ENCODE results near the gene SCCPDH. TPM values are rescaled to one million over a fixed set of nuclear protein-coding genes. Genes with fewer than 3 reads are reported as not detected.

The SCCPDH gene
- polyA plus RNA-seq, 2 of the 4 experiments (the other 2 are of a cell fraction): 49.3 to 59.8 TPM

- TF ChIP-seq HOXA7 (CRISPR knock-in tag; IDR thresholded peaks at IDR 0.05) (no peak), POLR2AphosphoS2 (conservative IDR thresholded peaks at IDR 0.05; ENCODE audit: low read length) (no peak), FOXS1 (CRISPR knock-in tag; IDR thresholded peaks at IDR 0.05) (no peak), TFCP2L1 (CRISPR knock-in tag; IDR thresholded peaks at IDR 0.05) (no peak), EHMT2 (IDR thresholded peaks at IDR 0.05; ENCODE audit: low read depth) (no peak), HMGXB4 (CRISPR knock-in tag; IDR thresholded peaks at IDR 0.05; ENCODE audit: borderline replicate concordance) (no peak), ZSCAN20 (CRISPR knock-in tag; IDR thresholded peaks at IDR 0.05) (no peak), JUN (IDR thresholded peaks at IDR 0.05) (no peak), RFX5 (IDR thresholded peaks at IDR 0.05) (no peak), JUNB (IDR thresholded peaks at IDR 0.05) (no peak), CTCF (IDR thresholded peaks at IDR 0.05) (no peak), RAD21 (conservative IDR thresholded peaks at IDR 0.05 in 1 of 2, IDR thresholded peaks at IDR 0.05 in 1 of 2) (no peak), NR3C1 (IDR thresholded peaks at IDR 0.05) (no peak), E2F6 (IDR thresholded peaks at IDR 0.05; ENCODE audit: borderline replicate concordance, low read depth) (no peak), NPAS2 (CRISPR knock-in tag; IDR thresholded peaks at IDR 0.05; ENCODE audit: borderline replicate concordance) (no peak), FOSL2 (IDR thresholded peaks at IDR 0.05) (no peak), FOSL2 (CRISPR knock-in tag; IDR thresholded peaks at IDR 0.05) (no peak), TP53 (CRISPR knock-in tag; IDR thresholded peaks at IDR 0.05) (no peak), NFE2L2 (conservative IDR thresholded peaks at IDR 0.05; ENCODE audit: low read length) (no peak), SMC3 (IDR thresholded peaks at IDR 0.05) (no peak), ZNF302 (CRISPR knock-in tag; IDR thresholded peaks at IDR 0.05) (no peak)
- no peaks in the 10 kb centered on the region for H3K9me3 ChIP-seq
- CTCF ChIA-PET: no interaction called here
- no peak overlapping the region for H3K4me3 ChIP-seq
- ATAC-seq (no peak), DNase-seq (ENCODE audit: low read depth in 1 of 2, low spot score in 1 of 2) (no peak), FAIRE-seq (no peak)
- no peaks in the 10 kb centered on the region for H3K4me1 ChIP-seq
- 86% methylated on average over 15 of the region's 16 CpGs for WGBS (ENCODE audit: missing lambda C conversion rate)
- no peak overlapping the region for H3K4me2 ChIP-seq
- POLR2A ChIA-PET: no interaction called here
- H3K27ac ChIP-seq: no peak overlapping the region; a peak in 1 of 6 replicates
Observed at GRCh38 chr1:246782120-246782900, 58.1 kb downstream of the SCCPDH start.

GRCh38 chr1:246784621-246785493, 60.6 kb downstream of the SCCPDH start:
- H3K9me3 ChIP-seq: no peaks in the 10 kb centered on the region
- H3K27ac ChIP-seq: no peak overlapping the region
- ATAC-seq (peak; percentile 23 to 51; a peak in 4 of 6 replicates), DNase-seq (ENCODE audit: low read depth in 1 of 2, low spot score in 1 of 2) (no peak), FAIRE-seq (no peak)
- no peak overlapping the region for H3K4me3 ChIP-seq
- POLR2A ChIA-PET: no interaction called here
- CTCF ChIA-PET: no interaction called here
- no peaks in the 10 kb centered on the region for H3K4me1 ChIP-seq
- no peak overlapping the region for H3K4me2 ChIP-seq
- WGBS (ENCODE audit: missing lambda C conversion rate): 85% methylated on average over 19 of the region's 19 CpGs
- TF ChIP-seq JUNB (IDR thresholded peaks at IDR 0.05): no peak
- TF ChIP-seq RARB (CRISPR knock-in tag; IDR thresholded peaks at IDR 0.05): no peak
- TF ChIP-seq ELK1 (IDR thresholded peaks at IDR 0.05; ENCODE audit: low read depth, low read length): no peak
- TF ChIP-seq MYC (IDR thresholded peaks at IDR 0.05; ENCODE audit: borderline replicate concordance, low read length): no peak
- TF ChIP-seq HES2 (IDR thresholded peaks at IDR 0.05): no peak
- TF ChIP-seq ZFP36 (IDR thresholded peaks at IDR 0.05; ENCODE audit: borderline replicate concordance, partially characterized antibody): no peak
- no peak for TF ChIP-seq RNF2 (IDR thresholded peaks at IDR 0.05; ENCODE audit: borderline replicate concordance, low read depth)
- TF ChIP-seq RAD21 (conservative IDR thresholded peaks at IDR 0.05 in 1 of 2, IDR thresholded peaks at IDR 0.05 in 1 of 2): no peak
- TF ChIP-seq TFCP2L1 (CRISPR knock-in tag; IDR thresholded peaks at IDR 0.05): no peak
- TF ChIP-seq FOSL2 (IDR thresholded peaks at IDR 0.05): no peak
- TF ChIP-seq FOSL2 (CRISPR knock-in tag; IDR thresholded peaks at IDR 0.05): no peak
- no peak for TF ChIP-seq PHF8 (IDR thresholded peaks at IDR 0.05; ENCODE audit: borderline replicate concordance, low read depth)
- no peak for TF ChIP-seq CBX8 (IDR thresholded peaks at IDR 0.05)
- TF ChIP-seq HDAC2 (IDR thresholded peaks at IDR 0.05): no peak

Measured in A549 (cell line).